ENCODE measurements around the gene RCE1.

The RCE1 gene

DNA sequence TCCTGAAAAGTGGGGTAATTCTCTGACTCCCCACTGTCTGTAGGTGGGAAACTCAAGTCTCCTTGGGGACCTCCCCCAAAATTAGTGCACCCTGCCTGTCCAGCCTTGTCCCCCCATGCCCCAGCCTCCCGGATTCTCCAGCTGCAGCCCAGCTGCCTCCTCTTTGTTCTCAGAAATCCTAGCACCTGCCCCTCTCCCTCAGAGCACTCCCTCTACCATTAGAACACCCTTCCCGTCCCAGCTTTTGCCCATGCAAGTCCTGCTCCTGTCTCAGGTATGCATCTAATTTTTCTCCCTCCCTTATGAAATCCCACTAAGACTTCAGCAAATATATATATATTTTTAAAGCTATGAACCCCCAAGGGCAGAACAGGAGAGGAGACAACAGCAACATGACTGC, 50.9 kb downstream of the RCE1 start:
- TF ChIP-seq CTCF (IDR thresholded peaks at IDR 0.05; ENCODE audit: control insufficient read depth, extremely low read depth, insufficient read depth) = no peak
- no peak overlapping the region for H3K4me3 ChIP-seq (ENCODE audit: low read depth, low read length)
- DNase-seq (ENCODE audit: low read depth) = no peak

All from LNCaP clone FGC (cell line).